ENCODE results near the gene UBE2J2.

- TF ChIP-seq POLR2A (IDR thresholded peaks at IDR 0.05) (no peak), CTCF (IDR thresholded peaks at IDR 0.05 in 8 of 11, conservative IDR thresholded peaks at IDR 0.05 in 3 of 11) (no peak)
Measured at GRCh38 chr1:1221887-1222574, 51.6 kb downstream of the UBE2J2 start.

All from spleen (tissue), 7 donors.